GM23248 (cell line): ENCODE measurements around the gene PARL. TPM values are rescaled to one million over a fixed set of nuclear protein-coding genes. Genes with fewer than 3 reads are reported as not detected.
A peak's percentile ranks its signal among the peaks of the same experiment; 100 is the strongest.

Experiments
- DNase-seq: peaks from one replicate; pipeline ENCODE4 v3.0.0-alpha.2; 2015
- H2AFZ ChIP-seq: fragments of 200-600 bp; sonication (generic); 2 replicates; pipeline ENCODE4 v1.6.1; 2016; ENCODE audit warnings: antibody characterized with exemption
- H3F3A ChIP-seq: fragments of 200-600 bp; sonication (generic); 2 replicates; pipeline ENCODE4 v1.6.1; 2016; ENCODE audit warnings: mild to moderate bottlenecking, antibody characterized with exemption, mixed run types; ENCODE audit not compliant: insufficient read depth
- H3K27ac ChIP-seq: fragments of 200-600 bp; sonication (generic); 2 replicates; pipeline ENCODE4 v1.5.1; 2016; ENCODE audit warnings: mild to moderate bottlenecking
- H3K27me3 ChIP-seq: fragments of 200-600 bp; sonication (generic); replicated peaks from 2 replicates; pipeline ENCODE4 v1.6.1; 2016; ENCODE audit warnings: mild to moderate bottlenecking; ENCODE audit not compliant: insufficient read depth
- H3K36me3 ChIP-seq: fragments of 200-600 bp; sonication (generic); 2 replicates; pipeline ENCODE4 v1.6.1; 2016; ENCODE audit warnings: low read depth, mild to moderate bottlenecking
- H3K4me1 ChIP-seq: fragments of 200-600 bp; sonication (generic); 2 replicates; pipeline ENCODE4 v1.6.1; 2016; ENCODE audit warnings: mild to moderate bottlenecking; ENCODE audit not compliant: insufficient read depth
- H3K4me2 ChIP-seq: fragments of 200-600 bp; sonication (generic); one replicate; pipeline ENCODE4 v1.6.1; 2016; ENCODE audit warnings: mild to moderate bottlenecking; ENCODE audit not compliant: unreplicated experiment
- H3K4me3 ChIP-seq: fragments of 200-600 bp; sonication (generic); 2 replicates; pipeline ENCODE4 v1.5.1; 2016; ENCODE audit warnings: mild to moderate bottlenecking
- H3K79me2 ChIP-seq: fragments of 200-600 bp; sonication (generic); 2 replicates; pipeline ENCODE4 v1.6.1; 2016; ENCODE audit warnings: mild to moderate bottlenecking; ENCODE audit not compliant: insufficient read depth
- H3K9ac ChIP-seq: fragments of 200-600 bp; sonication (generic); 2 replicates; pipeline ENCODE4 v1.6.1; 2016; ENCODE audit warnings: mild to moderate bottlenecking
- H3K9me2 ChIP-seq: fragments of 200-600 bp; sonication (generic); 2 replicates; pipeline ENCODE4 v1.6.1; 2016; ENCODE audit warnings: mixed run types, mild to moderate bottlenecking, moderate library complexity; ENCODE audit not compliant: insufficient read depth
- H3K9me3 ChIP-seq: fragments of 200-600 bp; sonication (generic); one replicate; pipeline ENCODE4 v1.6.1; 2017; ENCODE audit warnings: low read depth
- H4K20me1 ChIP-seq: fragments of 200-600 bp; sonication (generic); 2 replicates; pipeline ENCODE4 v1.6.0; 2016; ENCODE audit not compliant: insufficient read depth
- EZH2 ChIP-seq: fragments of 200-600 bp; sonication (generic); IDR thresholded peaks from 2 replicates; pipeline ENCODE4 v1.6.1; 2018; ENCODE audit warnings: antibody characterized with exemption, mild to moderate bottlenecking; ENCODE audit not compliant: insufficient read depth, poor library complexity, severe bottlenecking
- EZH2phosphoT487 ChIP-seq: fragments of 200-600 bp; sonication (generic); IDR thresholded peaks from 2 replicates; pipeline ENCODE4 v1.6.1; 2018; ENCODE audit warnings: antibody characterized with exemption, moderate library complexity, mild to moderate bottlenecking, low read depth; ENCODE audit not compliant: insufficient read depth
- WGBS, 2 experiments: methylation state at CpG; one replicate each; pipeline ENCODE4 v1.1.6; 2015 to 2017; ENCODE audit warnings: low lambda C conversion rate in 2 of 2, low coverage in 1 of 2; ENCODE audit errors: missing lambda C conversion rate in 2 of 2; 5-methylcytosine and 5-hydroxymethylcytosine counted together
- in situ Hi-C: fragments of 300-500 bp; cut with MboI; formaldehyde crosslinking; loops from 2 replicates; pipeline ENCODE4 v1.15.0; 2020
- polyA plus RNA-seq: library from polyadenylated mRNA; unstranded; fragments of >200 nt; fragmentation: Nextera tagmentation; extraction: Ambion mirVana; gene quantifications from 2 replicates; pipeline ENCODE4 v1.2.1, GENCODE V29; 2016
- total RNA-seq: library from RNA; depleted of rRNA; stranded (reverse); fragments of >200 nt; shearing (Covaris generic); gene quantifications from 2 replicates; pipeline ENCODE4 v1.2.3, GENCODE V29; 2014

Gene PARL
- total and polyA plus RNA-seq, 2 experiments from 2014 or later: 35.9 to 61.7 TPM

DNA sequence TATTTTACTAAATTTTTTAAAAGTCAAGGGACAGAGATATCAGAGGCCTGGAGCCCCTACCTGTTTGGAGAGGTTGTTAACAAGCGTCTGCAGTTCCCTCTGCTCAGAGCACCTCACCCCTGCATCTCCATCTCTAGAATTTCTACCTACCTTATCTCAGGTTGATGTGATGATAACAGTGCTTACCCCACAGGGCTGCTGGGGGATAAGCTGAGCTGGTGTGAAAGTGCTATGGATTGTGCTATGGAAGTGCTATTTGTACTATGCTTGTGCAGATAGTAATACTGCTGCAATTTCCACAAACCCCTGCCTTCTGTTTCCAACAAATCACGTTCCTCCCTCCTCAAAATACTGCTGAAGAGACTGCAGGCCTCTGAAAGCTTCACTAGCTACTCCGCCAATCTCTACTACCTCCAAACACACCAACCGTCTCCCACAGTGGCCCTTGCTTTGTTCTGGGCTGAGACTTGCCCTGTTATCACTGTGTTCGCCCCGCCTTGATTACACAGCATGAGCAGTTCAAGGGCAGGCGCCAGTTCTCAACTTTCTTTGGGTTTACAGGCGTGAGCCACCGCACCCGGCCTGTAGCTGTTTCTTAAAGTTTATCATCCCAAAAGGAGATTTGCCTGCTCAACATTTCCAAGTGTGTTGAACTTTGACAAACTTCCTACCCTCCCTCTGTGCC lies 28.4 kb upstream of the PARL start:
- in situ Hi-C loops: loop anchor here (25.0 kb wide), 1 partner anchor 624 kb away; no protein-coding TSS in a partner anchor
- Histone ChIP-seq H3K4me3 (no peak overlapping the region), H3K9me3 (no peaks in the 10 kb centered on the region), H3K4me2 (no peak overlapping the region), H3K79me2 (no peaks in the 10 kb centered on the region), H3K9me2 (no peaks in the 10 kb centered on the region), H3K9ac (no peak overlapping the region), H3F3A (no peaks in the 10 kb centered on the region), H2AFZ (no peak overlapping the region), H3K4me1 (no peaks in the 10 kb centered on the region), H3K27ac (no peak overlapping the region), H3K36me3 (no peaks in the 10 kb centered on the region), H4K20me1 (no peaks in the 10 kb centered on the region), H3K27me3 (0 out of 2 replicates have a peak, but pooled peaks cover 3% of the 10 kb centered on the region)
- WGBS, 2 experiments: 87 to 88% methylated on average over 10 of the region's 10 CpGs
- no peak for DNase-seq
- TF ChIP-seq EZH2 (no peak), EZH2phosphoT487 (no peak)

GRCh38 chr3:183911763-183912506 lies 27.3 kb upstream of the PARL start:
- no peak overlapping the region for H2AFZ ChIP-seq
- no peaks in the 10 kb centered on the region for H4K20me1 ChIP-seq
- no peak overlapping the region for H3K4me2 ChIP-seq
- H3K27ac ChIP-seq: no peak overlapping the region
- no peaks in the 10 kb centered on the region for H3K9me3 ChIP-seq
- 92 to 98% methylated on average over 8 of the region's 8 CpGs for WGBS, 2 experiments
- no peak overlapping the region for H3K9ac ChIP-seq
- no peak overlapping the region for H3K4me3 ChIP-seq
- TF ChIP-seq EZH2phosphoT487 (no peak), EZH2 (no peak)
- in situ Hi-C loops: loop anchor here (25.0 kb wide), 1 partner anchor 625 kb away; no protein-coding TSS in a partner anchor
- H3F3A ChIP-seq: no peaks in the 10 kb centered on the region
- no peaks in the 10 kb centered on the region for H3K4me1 ChIP-seq
- no peaks in the 10 kb centered on the region for H3K79me2 ChIP-seq
- DNase-seq: peak; percentile 15
- no peaks in the 10 kb centered on the region for H3K9me2 ChIP-seq
- no peaks in the 10 kb centered on the region for H3K36me3 ChIP-seq
- 0 out of 2 replicates have a peak, but pooled peaks cover 3% of the 10 kb centered on the region for H3K27me3 ChIP-seq

DNA sequence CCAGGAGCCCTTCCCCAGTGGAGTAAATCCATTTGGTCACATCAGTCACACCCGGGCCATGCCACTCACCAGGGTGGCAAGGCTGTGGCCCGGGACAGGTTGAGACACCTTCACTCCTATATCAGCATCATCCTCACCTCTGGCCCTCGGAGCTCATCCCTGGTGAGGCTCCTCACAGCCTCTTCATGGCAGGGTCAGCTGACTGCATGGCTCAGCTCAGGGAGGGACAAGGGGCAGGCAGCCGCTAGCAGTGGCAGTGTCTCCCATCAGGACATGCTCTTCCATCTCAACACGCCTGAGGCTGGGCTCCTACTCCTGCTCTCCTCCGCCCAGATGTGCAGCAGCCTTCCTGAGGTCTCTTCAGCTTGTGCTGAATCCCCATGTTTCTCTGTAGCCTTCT lies 26.4 kb upstream of the PARL start:
- WGBS, 2 experiments: 63 to 65% methylated on average over 6 of the region's 6 CpGs
- no peak overlapping the region for H3K27ac ChIP-seq
- H3K9me2 ChIP-seq: no peaks in the 10 kb centered on the region
- no peaks in the 10 kb centered on the region for H3K4me1 ChIP-seq
- H3F3A ChIP-seq: no peaks in the 10 kb centered on the region
- no peaks in the 10 kb centered on the region for H3K36me3 ChIP-seq
- in situ Hi-C loops: loop anchor here (25.0 kb wide), 1 partner anchor 626 kb away; no protein-coding TSS in a partner anchor
- H3K9ac ChIP-seq: no peak overlapping the region
- no peaks in the 10 kb centered on the region for H4K20me1 ChIP-seq
- DNase-seq: no peak
- TF ChIP-seq EZH2 (no peak), EZH2phosphoT487 (no peak)
- no peaks in the 10 kb centered on the region for H3K79me2 ChIP-seq
- 0 out of 2 replicates have a peak, but pooled peaks cover 3% of the 10 kb centered on the region for H3K27me3 ChIP-seq
- no peak overlapping the region for H2AFZ ChIP-seq
- H3K9me3 ChIP-seq: no peaks in the 10 kb centered on the region
- H3K4me3 ChIP-seq: no peak overlapping the region
- H3K4me2 ChIP-seq: no peak overlapping the region

- Histone ChIP-seq H4K20me1 (no peaks in the 10 kb centered on the region), H3K27me3 (0 out of 2 replicates have a peak, but pooled peaks cover 3% of the 10 kb centered on the region), H3K4me1 (no peaks in the 10 kb centered on the region), H3K4me2 (no peak overlapping the region), H3K4me3 (no peak overlapping the region), H3F3A (no peaks in the 10 kb centered on the region), H3K9ac (no peak overlapping the region), H2AFZ (no peak overlapping the region), H3K27ac (no peak overlapping the region), H3K9me3 (no peaks in the 10 kb centered on the region), H3K9me2 (no peaks in the 10 kb centered on the region), H3K79me2 (no peaks in the 10 kb centered on the region), H3K36me3 (no peaks in the 10 kb centered on the region)
- TF ChIP-seq EZH2 (no peak), EZH2phosphoT487 (no peak)
- 55 to 63% methylated on average over 13 to 14 of the region's 14 CpGs for WGBS, 2 experiments
- in situ Hi-C loops: loop anchor here (25.0 kb wide), 1 partner anchor 628 kb away; no protein-coding TSS in a partner anchor
- no peak for DNase-seq
These were observed 24.4 kb upstream of the PARL start for GRCh38 chr3:183909030-183909600.
